ENCODE measurements around the gene LAPTM5.

LAPTM5 gene

DNA sequence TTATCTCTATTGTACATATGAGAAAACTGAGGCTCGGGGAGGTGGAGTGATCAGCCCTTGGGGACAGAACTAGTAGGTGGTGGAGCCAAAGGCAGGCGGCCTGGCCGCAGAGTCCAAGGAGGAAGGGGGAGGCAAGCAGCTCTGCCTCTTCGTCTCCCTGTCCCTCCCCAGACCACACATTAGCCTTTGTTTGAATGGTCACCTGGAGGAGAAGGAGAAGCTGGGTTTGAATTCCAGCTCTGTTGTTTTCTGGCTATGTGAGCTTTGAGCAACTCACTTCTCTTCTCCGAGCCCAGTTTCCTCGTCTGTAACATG lies 21.4 kb upstream of the LAPTM5 start:
- Histone ChIP-seq H3K9ac (ENCODE audit: low read length in 5 of 5) (no peak overlapping the region), H3K27ac (ENCODE audit: low read depth, low read length) (no peak overlapping the region), H3K27me3 (ENCODE audit: control insufficient read depth in 5 of 5, insufficient read depth in 4 of 5, low read length in 5 of 5) (peaks cover 0 to 4% (median 0%) of the 10 kb centered on the region in 5 donors)

DNA sequence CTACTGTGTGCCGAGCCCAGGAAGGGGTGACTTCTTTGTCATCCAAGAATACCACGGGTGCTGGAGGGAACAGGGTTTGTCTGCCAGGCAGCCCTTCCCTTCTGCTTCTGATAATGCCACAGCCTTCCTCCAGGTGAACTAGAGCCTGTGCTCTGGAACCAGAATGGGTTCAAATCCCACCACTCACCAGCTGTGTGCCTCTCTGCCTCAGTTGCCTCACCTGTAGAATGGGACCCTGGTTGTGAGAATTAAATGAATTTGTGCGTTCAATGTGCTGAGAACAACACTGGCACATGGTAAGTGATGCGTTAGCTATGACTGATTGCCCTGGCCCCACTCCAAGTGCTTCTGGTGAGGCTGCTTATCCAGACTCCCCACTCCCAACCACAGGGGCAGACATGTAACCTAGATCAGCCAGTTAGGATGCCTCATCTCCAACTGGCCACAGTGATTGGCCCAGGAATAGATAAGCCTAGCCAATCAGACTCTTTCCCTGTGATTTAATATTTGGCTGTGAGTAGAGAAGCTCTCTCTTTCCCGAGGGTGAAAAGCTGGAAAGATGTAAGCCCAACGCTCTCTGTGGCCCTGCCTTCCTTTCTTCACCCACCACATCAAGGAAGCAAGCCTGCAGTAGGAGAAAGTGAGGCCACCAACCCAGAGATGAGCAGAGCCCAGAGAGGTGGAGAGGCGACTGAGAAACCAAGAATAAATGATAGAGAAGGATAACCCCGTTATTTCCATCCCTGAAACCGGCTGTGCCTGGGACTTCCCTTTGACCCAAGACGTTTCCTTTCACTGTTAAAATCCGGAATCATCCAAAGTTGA lies 20.8 kb upstream of the LAPTM5 start:
- Histone ChIP-seq H3K9ac (ENCODE audit: low read length in 5 of 5) (no peak overlapping the region), H3K27ac (ENCODE audit: low read depth, low read length) (no peak overlapping the region), H3K36me3 (ENCODE audit: control insufficient read depth in 5 of 5, insufficient read depth in 5 of 5, low read length in 5 of 5) (no peaks in the 10 kb centered on the region), H3K9me3 (ENCODE audit: control insufficient read depth in 5 of 5, low read length in 5 of 5) (no peaks in the 10 kb centered on the region), H3K4me1 (ENCODE audit: control insufficient read depth in 5 of 5, insufficient read depth in 5 of 5, low read length in 5 of 5) (peaks cover 0 to 27% (median 10%) of the 10 kb centered on the region in 5 donors), H3K4me3 (ENCODE audit: low read depth in 1 of 5, low read length in 5 of 5) (no peak overlapping the region), H3K27me3 (ENCODE audit: control insufficient read depth in 5 of 5, insufficient read depth in 4 of 5, low read length in 5 of 5) (peaks cover 0 to 4% (median 0%) of the 10 kb centered on the region in 5 donors)

More for the DNA sequence above, 21.4 kb upstream of the LAPTM5 start:
- H3K9me3 ChIP-seq (ENCODE audit: control insufficient read depth in 5 of 5, low read length in 5 of 5) = no peaks in the 10 kb centered on the region
- peaks cover 0 to 29% (median 12%) of the 10 kb centered on the region in 5 donors for H3K4me1 ChIP-seq (ENCODE audit: control insufficient read depth in 5 of 5, insufficient read depth in 5 of 5, low read length in 5 of 5)
- no peaks in the 10 kb centered on the region for H3K36me3 ChIP-seq (ENCODE audit: control insufficient read depth in 5 of 5, insufficient read depth in 5 of 5, low read length in 5 of 5)
- no peak overlapping the region for H3K4me3 ChIP-seq (ENCODE audit: low read depth in 1 of 5, low read length in 5 of 5)

DNA sequence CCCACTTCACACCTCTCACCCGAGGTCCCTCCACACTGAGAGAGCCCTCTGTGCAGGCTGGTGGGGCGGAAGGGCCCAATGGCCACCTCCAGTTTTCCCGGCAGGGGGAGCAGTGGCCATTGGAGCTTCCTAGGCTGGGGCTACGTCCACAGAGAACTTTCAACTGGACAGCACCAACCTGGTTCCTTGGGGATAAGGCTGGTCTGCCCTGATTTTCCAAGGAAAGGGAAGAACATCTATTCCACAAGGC lies 20.3 kb upstream of the LAPTM5 start:
- no peaks in the 10 kb centered on the region for H3K9me3 ChIP-seq (ENCODE audit: control insufficient read depth in 5 of 5, low read length in 5 of 5)
- peaks cover 0 to 4% (median 0%) of the 10 kb centered on the region in 5 donors for H3K27me3 ChIP-seq (ENCODE audit: control insufficient read depth in 5 of 5, insufficient read depth in 4 of 5, low read length in 5 of 5)
- H3K36me3 ChIP-seq (ENCODE audit: control insufficient read depth in 5 of 5, insufficient read depth in 5 of 5, low read length in 5 of 5) = no peaks in the 10 kb centered on the region
- H3K9ac ChIP-seq (ENCODE audit: low read length in 5 of 5) = no peak overlapping the region
- H3K4me1 ChIP-seq (ENCODE audit: control insufficient read depth in 5 of 5, insufficient read depth in 5 of 5, low read length in 5 of 5) = peaks cover 0 to 21% (median 5%) of the 10 kb centered on the region in 5 donors
- H3K27ac ChIP-seq (ENCODE audit: low read depth, low read length) = no peak overlapping the region
- no peak overlapping the region for H3K4me3 ChIP-seq (ENCODE audit: low read depth in 1 of 5, low read length in 5 of 5)

DNA sequence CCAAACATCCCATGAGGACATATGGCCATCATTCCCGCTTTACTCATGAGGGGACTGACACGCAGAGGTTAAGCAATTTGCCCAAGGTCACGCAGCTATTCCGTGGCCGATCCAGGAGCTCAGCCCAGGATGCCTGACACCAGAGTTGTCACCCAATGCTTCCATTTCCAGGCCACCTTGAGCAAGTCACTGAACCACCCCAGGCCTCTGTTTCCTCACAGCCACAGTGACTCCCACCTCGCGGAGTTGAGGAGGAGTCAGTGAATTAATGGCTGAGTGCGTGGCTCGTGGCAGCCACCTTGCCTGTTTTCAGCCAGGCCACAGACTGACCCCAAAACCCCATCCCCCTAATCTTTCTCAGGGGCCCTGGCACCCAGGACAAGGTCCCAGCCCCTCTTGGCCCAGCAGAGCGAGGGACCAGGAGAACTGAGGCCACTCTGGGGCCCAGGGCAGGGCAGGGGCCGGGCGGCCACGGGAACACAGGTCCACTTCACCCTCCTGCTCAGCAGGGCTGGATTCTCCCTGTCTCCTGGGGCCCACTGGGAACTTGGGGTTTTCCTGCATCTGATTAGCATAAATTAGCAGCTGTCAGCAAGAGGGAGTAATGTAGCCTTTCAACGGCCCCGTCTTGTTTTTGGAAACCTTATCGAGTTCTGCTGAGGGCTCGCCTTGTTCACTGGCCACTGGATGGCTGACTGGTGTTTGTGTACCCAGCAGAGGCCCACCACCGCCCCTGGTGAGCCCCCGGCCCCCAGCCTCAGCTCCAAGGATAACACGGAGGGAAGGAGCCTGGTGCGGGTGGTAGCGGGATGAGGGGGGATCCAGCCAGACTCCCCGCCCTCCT lies 19.7 kb upstream of the LAPTM5 start:
- Histone ChIP-seq H3K9ac (ENCODE audit: low read length in 5 of 5) (no peak overlapping the region), H3K27me3 (ENCODE audit: control insufficient read depth in 5 of 5, insufficient read depth in 4 of 5, low read length in 5 of 5) (peaks cover 0 to 4% (median 0%) of the 10 kb centered on the region in 5 donors), H3K27ac (ENCODE audit: low read depth, low read length) (no peak overlapping the region), H3K9me3 (ENCODE audit: control insufficient read depth in 5 of 5, low read length in 5 of 5) (no peaks in the 10 kb centered on the region), H3K4me1 (ENCODE audit: control insufficient read depth in 5 of 5, insufficient read depth in 5 of 5, low read length in 5 of 5) (peaks cover 0 to 16% (median 3%) of the 10 kb centered on the region in 5 donors), H3K36me3 (ENCODE audit: control insufficient read depth in 5 of 5, insufficient read depth in 5 of 5, low read length in 5 of 5) (no peaks in the 10 kb centered on the region), H3K4me3 (ENCODE audit: low read depth in 1 of 5, low read length in 5 of 5) (no peak overlapping the region)

DNA sequence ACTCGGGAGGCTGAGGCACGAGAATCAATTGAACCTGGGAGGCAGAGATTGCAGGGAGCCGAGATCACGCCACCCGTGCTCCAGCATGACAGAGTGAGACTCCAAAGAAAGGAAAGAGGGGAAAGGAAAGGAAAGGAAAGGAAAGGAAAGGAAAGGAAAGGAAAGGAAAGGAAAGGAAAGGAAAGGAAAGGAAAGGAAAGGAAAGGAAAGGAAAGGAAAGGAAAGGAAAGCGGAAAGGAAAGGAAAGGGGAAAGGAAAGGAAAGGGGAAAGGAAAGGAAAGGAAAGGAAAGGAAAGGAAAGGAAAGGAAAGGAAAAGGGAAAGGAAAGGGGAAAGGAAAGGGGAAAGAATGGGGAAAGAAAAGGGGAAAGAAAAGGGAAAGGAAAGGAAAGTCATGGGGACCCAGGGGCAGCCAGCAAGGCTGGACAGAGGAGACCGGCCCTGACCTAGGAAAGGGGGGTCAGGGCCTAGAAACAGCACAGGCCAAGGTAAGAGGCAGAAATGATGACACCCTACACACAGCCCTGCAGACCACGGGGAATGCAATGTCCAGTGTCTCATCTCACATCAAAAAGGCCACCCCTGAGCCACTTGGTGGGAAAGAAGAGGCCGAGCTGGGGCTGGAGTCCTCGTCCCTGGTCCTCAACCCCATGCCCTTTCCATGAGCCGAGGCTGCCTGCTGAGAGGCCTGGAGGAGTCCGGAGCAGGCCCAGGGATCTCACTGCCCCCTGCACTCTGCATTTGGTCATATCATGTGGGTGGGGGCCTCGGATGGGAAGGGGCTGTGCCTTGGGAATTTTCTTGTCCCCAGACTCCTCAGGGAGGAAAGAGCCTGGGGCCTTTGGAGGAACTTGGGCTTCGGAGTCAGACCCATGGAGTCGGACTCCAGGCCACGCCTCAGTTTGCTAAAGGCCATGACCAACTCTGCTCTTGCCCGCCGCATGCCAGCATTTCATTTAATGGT lies 18.8 kb upstream of the LAPTM5 start:
- Histone ChIP-seq H3K9ac (ENCODE audit: low read length in 5 of 5) (no peak overlapping the region), H3K9me3 (ENCODE audit: control insufficient read depth in 5 of 5, low read length in 5 of 5) (no peaks in the 10 kb centered on the region), H3K4me1 (ENCODE audit: control insufficient read depth in 5 of 5, insufficient read depth in 5 of 5, low read length in 5 of 5) (peaks cover 0 to 16% (median 9%) of the 10 kb centered on the region in 5 donors), H3K4me3 (ENCODE audit: low read depth in 1 of 5, low read length in 5 of 5) (no peak overlapping the region), H3K36me3 (ENCODE audit: control insufficient read depth in 5 of 5, insufficient read depth in 5 of 5, low read length in 5 of 5) (no peaks in the 10 kb centered on the region), H3K27me3 (ENCODE audit: control insufficient read depth in 5 of 5, insufficient read depth in 4 of 5, low read length in 5 of 5) (peaks cover 0 to 2% (median 0%) of the 10 kb centered on the region in 5 donors), H3K27ac (ENCODE audit: low read depth, low read length) (no peak overlapping the region)

DNA sequence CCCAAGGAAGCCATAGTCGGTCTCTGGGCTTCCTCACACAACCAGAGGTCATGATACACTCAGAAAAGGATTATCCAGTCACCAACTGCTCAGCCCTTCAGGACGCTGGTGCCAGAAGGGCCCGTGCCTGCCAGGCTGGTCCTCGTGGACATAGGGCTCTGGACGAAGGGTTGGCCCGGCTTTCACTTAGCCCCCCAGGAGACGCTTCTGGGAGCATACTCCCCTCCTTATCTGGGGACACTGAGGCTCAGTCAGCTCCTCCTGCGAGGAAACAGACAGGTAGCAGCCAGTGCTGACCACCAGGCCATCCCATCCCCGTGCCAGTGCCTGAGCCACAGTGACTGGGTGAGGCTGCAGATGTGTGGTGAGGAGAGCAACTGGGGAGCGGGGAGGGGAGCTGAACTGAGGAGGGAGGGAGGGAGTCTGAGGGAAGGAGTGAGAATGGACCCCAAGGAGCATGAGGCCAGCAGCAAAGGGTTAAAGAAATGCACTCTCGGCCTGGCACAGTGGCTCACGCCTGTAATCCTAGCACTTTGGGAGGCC lies 17.9 kb upstream of the LAPTM5 start:
- no peak overlapping the region for H3K9ac ChIP-seq (ENCODE audit: low read length in 5 of 5)
- H3K4me3 ChIP-seq (ENCODE audit: low read depth in 1 of 5, low read length in 5 of 5) = no peak overlapping the region
- H3K36me3 ChIP-seq (ENCODE audit: control insufficient read depth in 5 of 5, insufficient read depth in 5 of 5, low read length in 5 of 5) = no peaks in the 10 kb centered on the region
- H3K9me3 ChIP-seq (ENCODE audit: control insufficient read depth in 5 of 5, low read length in 5 of 5) = no peaks in the 10 kb centered on the region
- H3K27me3 ChIP-seq (ENCODE audit: control insufficient read depth in 5 of 5, insufficient read depth in 4 of 5, low read length in 5 of 5) = peaks cover 0 to 2% (median 0%) of the 10 kb centered on the region in 5 donors
- H3K4me1 ChIP-seq (ENCODE audit: control insufficient read depth in 5 of 5, insufficient read depth in 5 of 5, low read length in 5 of 5) = peaks cover 0 to 16% (median 11%) of the 10 kb centered on the region in 5 donors
- no peak overlapping the region for H3K27ac ChIP-seq (ENCODE audit: low read depth, low read length)

DNA sequence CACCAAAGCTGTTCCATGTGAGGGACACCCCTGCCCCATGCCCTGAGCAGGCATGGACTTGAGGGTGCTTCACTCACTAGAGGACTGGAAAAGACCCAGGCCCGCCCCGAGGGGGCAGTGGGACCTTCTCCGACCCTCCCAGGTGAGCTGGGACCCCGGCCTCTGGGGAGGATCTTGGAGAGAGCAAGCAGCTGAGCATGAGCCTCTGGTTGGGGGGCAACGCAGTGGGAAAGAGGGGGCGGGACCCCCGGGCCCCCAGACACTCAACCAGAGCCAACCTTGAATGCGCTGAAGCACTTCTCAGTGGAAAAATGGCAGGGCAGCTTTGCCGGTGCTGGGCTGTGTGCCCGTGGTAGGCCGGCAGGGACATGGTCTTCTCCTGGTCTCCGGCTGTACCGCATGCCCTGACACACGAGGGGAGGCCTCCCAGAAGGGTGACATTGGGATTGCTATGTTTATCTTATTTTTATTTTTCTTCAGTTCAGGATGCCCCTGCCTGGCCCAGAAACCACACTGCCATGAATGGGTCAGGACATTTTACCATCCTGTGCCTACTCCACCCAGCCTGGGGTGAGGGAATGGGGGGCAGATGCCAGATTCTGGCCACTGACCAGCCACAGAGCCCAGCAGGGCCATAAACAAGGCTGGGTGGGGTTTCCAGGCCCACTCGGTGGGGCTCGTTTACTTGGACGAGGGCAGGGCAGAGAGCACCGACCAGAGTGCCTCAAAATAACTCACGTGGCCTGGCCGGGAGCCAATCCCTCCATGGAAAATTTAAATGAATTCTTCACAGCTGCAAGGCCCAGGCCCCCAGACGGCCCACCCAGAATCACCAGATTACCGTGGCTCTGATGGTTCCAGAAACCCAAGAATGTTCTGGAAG lies 17.2 kb upstream of the LAPTM5 start:
- Histone ChIP-seq H3K27ac (ENCODE audit: low read depth, low read length) (no peak overlapping the region), H3K27me3 (ENCODE audit: control insufficient read depth in 5 of 5, insufficient read depth in 4 of 5, low read length in 5 of 5) (peaks cover 0 to 2% (median 0%) of the 10 kb centered on the region in 5 donors), H3K36me3 (ENCODE audit: control insufficient read depth in 5 of 5, insufficient read depth in 5 of 5, low read length in 5 of 5) (no peaks in the 10 kb centered on the region), H3K9me3 (ENCODE audit: control insufficient read depth in 5 of 5, low read length in 5 of 5) (no peaks in the 10 kb centered on the region), H3K9ac (ENCODE audit: low read length in 5 of 5) (no peak overlapping the region), H3K4me3 (ENCODE audit: low read depth in 1 of 5, low read length in 5 of 5) (no peak overlapping the region), H3K4me1 (ENCODE audit: control insufficient read depth in 5 of 5, insufficient read depth in 5 of 5, low read length in 5 of 5) (peaks cover 0 to 15% (median 9%) of the 10 kb centered on the region in 5 donors)

DNA sequence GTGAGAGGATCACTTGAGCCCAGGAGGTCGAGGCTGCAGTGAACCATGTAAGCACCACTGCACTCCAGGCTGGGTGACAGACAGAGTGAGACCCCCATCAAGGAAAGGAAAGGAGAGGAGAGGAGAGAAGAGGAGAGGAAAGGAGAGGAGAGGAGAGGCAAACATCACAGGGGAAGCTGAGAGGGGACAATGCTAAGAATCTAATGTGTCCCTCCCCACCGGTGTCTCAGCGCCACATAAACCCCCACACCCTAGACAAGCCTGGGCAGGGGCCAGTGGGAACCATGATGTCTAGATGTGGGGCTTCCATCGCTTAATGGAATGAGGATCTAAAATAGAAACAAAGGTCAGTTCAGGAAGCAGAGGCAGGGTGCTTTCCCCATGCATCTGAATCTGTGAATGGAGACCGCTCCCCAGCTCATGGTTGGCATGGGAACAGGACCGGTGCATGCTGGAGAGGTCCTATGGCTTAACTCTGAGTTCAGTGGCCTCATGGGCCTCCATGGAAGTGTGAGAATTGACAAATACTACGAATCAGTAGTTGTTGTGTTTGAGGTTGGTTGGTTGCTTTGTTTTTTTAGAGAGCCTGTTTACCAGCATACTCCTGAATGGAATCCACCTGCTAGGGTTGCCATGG lies 16.3 kb upstream of the LAPTM5 start:
- Histone ChIP-seq H3K27me3 (ENCODE audit: control insufficient read depth in 5 of 5, insufficient read depth in 4 of 5, low read length in 5 of 5) (no peaks in the 10 kb centered on the region), H3K27ac (ENCODE audit: low read depth, low read length) (no peak overlapping the region), H3K9ac (ENCODE audit: low read length in 5 of 5) (no peak overlapping the region), H3K4me3 (ENCODE audit: low read depth in 1 of 5, low read length in 5 of 5) (no peak overlapping the region), H3K36me3 (ENCODE audit: control insufficient read depth in 5 of 5, insufficient read depth in 5 of 5, low read length in 5 of 5) (no peaks in the 10 kb centered on the region), H3K4me1 (ENCODE audit: control insufficient read depth in 5 of 5, insufficient read depth in 5 of 5, low read length in 5 of 5) (peaks cover 0 to 12% (median 2%) of the 10 kb centered on the region in 5 donors), H3K9me3 (ENCODE audit: control insufficient read depth in 5 of 5, low read length in 5 of 5) (no peaks in the 10 kb centered on the region)

All from subcutaneous abdominal adipose tissue (tissue), 5 donors.